ENCODE data around the gene IER5L.

Gene IER5L

GRCh38 chr9:129162497-129163197 is 15.4 kb downstream of the IER5L start:
- no peak for DNase-seq
- peaks cover 8% of the 10 kb centered on the region for H3K9me3 Mint-ChIP-seq
- peaks cover 29% of the 10 kb centered on the region for H3K36me3 Mint-ChIP-seq (ENCODE audit: low read depth)
- peaks cover 27% of the 10 kb centered on the region for H3K4me1 Mint-ChIP-seq
- no peak overlapping the region for H3K4me3 Mint-ChIP-seq
- peaks cover 10% of the 10 kb centered on the region for H3K27me3 Mint-ChIP-seq (ENCODE audit: low read depth, poor library complexity)
- no peak overlapping the region for H3K27ac Mint-ChIP-seq
- TF ChIP-seq, protein P1, sequence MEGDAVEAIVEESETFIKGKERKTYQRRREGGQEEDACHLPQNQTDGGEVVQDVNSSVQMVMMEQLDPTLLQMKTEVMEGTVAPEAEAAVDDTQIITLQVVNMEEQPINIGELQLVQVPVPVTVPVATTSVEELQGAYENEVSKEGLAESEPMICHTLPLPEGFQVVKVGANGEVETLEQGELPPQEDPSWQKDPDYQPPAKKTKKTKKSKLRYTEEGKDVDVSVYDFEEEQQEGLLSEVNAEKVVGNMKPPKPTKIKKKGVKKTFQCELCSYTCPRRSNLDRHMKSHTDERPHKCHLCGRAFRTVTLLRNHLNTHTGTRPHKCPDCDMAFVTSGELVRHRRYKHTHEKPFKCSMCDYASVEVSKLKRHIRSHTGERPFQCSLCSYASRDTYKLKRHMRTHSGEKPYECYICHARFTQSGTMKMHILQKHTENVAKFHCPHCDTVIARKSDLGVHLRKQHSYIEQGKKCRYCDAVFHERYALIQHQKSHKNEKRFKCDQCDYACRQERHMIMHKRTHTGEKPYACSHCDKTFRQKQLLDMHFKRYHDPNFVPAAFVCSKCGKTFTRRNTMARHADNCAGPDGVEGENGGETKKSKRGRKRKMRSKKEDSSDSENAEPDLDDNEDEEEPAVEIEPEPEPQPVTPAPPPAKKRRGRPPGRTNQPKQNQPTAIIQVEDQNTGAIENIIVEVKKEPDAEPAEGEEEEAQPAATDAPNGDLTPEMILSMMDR (IDR thresholded peaks at IDR 0.05), result no peak

GRCh38 chr9:129161534-129161837 is 16.6 kb downstream of the IER5L start:
- Mint-ChIP-seq H3K36me3 (ENCODE audit: low read depth) (peaks cover 29% of the 10 kb centered on the region), H3K27ac (no peak overlapping the region), H3K27me3 (ENCODE audit: low read depth, poor library complexity) (peaks cover 10% of the 10 kb centered on the region), H3K9me3 (peaks cover 8% of the 10 kb centered on the region), H3K4me3 (no peak overlapping the region), H3K4me1 (peaks cover 15% of the 10 kb centered on the region)
- no peak for DNase-seq
- TF ChIP-seq, protein P1 (IDR thresholded peaks at IDR 0.05), result no peak

GRCh38 chr9:129160712-129161533 is 17.1 kb downstream of the IER5L start:
- TF ChIP-seq, protein P1 (IDR thresholded peaks at IDR 0.05), result no peak
- Mint-ChIP-seq H3K27ac (no peak overlapping the region), H3K27me3 (ENCODE audit: low read depth, poor library complexity) (peaks cover 10% of the 10 kb centered on the region), H3K36me3 (ENCODE audit: low read depth) (peaks cover 29% of the 10 kb centered on the region), H3K9me3 (peaks cover 8% of the 10 kb centered on the region), H3K4me1 (peaks cover 9% of the 10 kb centered on the region), H3K4me3 (no peak overlapping the region)
- DNase-seq, result no peak

DNA sequence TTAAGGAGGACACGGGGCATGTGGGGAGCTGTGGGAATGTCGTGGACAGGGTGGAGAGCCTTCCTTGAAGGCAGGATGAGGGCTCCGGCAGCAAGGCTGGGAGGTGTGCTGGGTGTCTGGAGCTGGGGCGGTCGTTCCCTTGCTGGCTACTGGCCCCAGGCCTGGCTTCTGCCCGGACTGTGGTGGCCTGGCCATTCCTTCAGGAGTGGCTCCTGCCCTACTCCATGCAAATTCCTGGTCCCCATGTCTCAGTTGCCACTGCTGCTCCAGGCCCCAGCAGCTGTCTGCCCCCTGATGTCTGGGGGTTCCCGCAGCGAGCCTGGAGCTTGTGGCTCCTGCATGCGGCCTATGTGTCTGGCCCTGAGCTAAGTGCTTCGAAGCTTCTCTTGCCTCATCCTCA is 21.9 kb downstream of the IER5L start:
- H3K4me1 Mint-ChIP-seq, result no peaks in the 10 kb centered on the region
- peaks cover under 1% of the 10 kb centered on the region for H3K9me3 Mint-ChIP-seq
- TF ChIP-seq, protein P1 (IDR thresholded peaks at IDR 0.05), result no peak
- H3K27ac Mint-ChIP-seq, result no peak overlapping the region
- peaks cover 4% of the 10 kb centered on the region for H3K27me3 Mint-ChIP-seq (ENCODE audit: low read depth, poor library complexity)
- no peak for DNase-seq
- H3K36me3 Mint-ChIP-seq (ENCODE audit: low read depth), result peaks cover 31% of the 10 kb centered on the region
- H3K4me3 Mint-ChIP-seq, result no peak overlapping the region

DNA sequence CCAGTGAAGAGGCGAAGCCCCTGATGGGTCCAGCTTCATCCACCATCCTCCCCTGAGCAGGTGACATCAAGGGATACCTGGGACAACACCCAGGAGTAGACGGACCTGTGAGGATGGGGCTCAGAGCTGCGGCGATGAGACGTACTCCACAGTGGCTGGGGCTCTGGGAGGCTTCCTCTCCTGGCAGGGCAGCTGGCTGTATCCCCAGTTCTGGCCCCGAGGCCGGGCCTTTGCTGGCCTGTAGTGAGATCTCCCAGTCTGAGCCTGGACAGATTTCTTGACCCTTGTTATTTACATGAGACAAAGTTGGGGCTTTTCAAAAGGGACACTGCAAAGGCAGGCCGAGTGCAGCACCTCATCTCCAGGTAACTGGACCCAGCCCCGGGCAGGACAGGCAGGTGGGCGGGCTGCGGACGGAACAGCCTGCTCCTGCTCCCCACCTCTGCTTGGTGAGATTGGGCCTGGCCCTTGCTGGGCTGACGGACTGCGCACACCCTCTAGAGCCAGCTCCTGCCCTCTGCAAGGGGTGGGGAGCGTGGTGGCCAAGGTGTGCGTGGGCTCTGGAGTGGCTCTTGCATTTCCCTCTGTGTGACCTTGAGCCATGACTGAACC is 23.1 kb downstream of the IER5L start:
- Mint-ChIP-seq H3K9me3 (no peaks in the 10 kb centered on the region), H3K4me3 (no peak overlapping the region), H3K27me3 (ENCODE audit: low read depth, poor library complexity) (peaks cover 3% of the 10 kb centered on the region), H3K36me3 (ENCODE audit: low read depth) (peaks cover 27% of the 10 kb centered on the region), H3K4me1 (no peaks in the 10 kb centered on the region), H3K27ac (no peak overlapping the region)
- TF ChIP-seq, protein P1 (IDR thresholded peaks at IDR 0.05), result no peak
- no peak for DNase-seq
